ES-I3 (cell line): ENCODE measurements around the gene VAV1.
"Not testable (repeated sequence)": the region's sequence is repeated elsewhere in the genome, so short reads cannot be mapped to it uniquely, and the experiment has no call there.

ENCODE experiments used
- H3K36me3 ChIP-seq: 2 replicates; pipeline ENCODE4 v1.6.1; 2013; ENCODE audit warnings: mild to moderate bottlenecking, low read length, control low read depth, moderate library complexity; ENCODE audit not compliant: insufficient read depth
- H3K4me1 ChIP-seq: 2 replicates; pipeline ENCODE4 v1.6.1; 2013; ENCODE audit warnings: mild to moderate bottlenecking, control low read depth, low read length; ENCODE audit not compliant: insufficient read depth
- H3K9ac ChIP-seq: 2 replicates; pipeline ENCODE4 v1.6.1; 2013; ENCODE audit warnings: low read depth, mild to moderate bottlenecking, low read length, moderate library complexity
- H3K9me3 ChIP-seq: 2 replicates; pipeline ENCODE4 v1.6.1; 2013; ENCODE audit warnings: mild to moderate bottlenecking, low read length, moderate library complexity; ENCODE audit not compliant: control insufficient read depth, insufficient read depth

The VAV1 gene

GRCh38 chr19:6743066-6743465 is 29.4 kb upstream of the VAV1 start:
- Histone ChIP-seq H3K36me3 (peaks cover 26% of the 10 kb centered on the region), H3K9me3 (no peaks in the 10 kb centered on the region), H3K9ac (no peak overlapping the region), H3K4me1 (peaks cover 36% of the 10 kb centered on the region)

GRCh38 chr19:6743714-6744380 is 28.7 kb upstream of the VAV1 start:
- Histone ChIP-seq H3K4me1 (peaks cover 33% of the 10 kb centered on the region), H3K36me3 (peaks cover 32% of the 10 kb centered on the region), H3K9me3 (no peaks in the 10 kb centered on the region), H3K9ac (no peak overlapping the region)

- peaks cover 33% of the 10 kb centered on the region for H3K4me1 ChIP-seq
Measured at GRCh38 chr19:6744381-6745301, 27.9 kb upstream of the VAV1 start.

GRCh38 chr19:6745965-6746364 is 26.5 kb upstream of the VAV1 start:
- no peaks in the 10 kb centered on the region for H3K9me3 ChIP-seq
- H3K4me1 ChIP-seq: peaks cover 33% of the 10 kb centered on the region
- H3K36me3 ChIP-seq: peaks cover 37% of the 10 kb centered on the region
- H3K9ac ChIP-seq: no peak overlapping the region

More at GRCh38 chr19:6744381-6745301, 27.9 kb upstream of the VAV1 start:
- Histone ChIP-seq H3K9me3 (no peaks in the 10 kb centered on the region), H3K36me3 (peaks cover 37% of the 10 kb centered on the region), H3K9ac (no peak overlapping the region)

- peaks cover 24% of the 10 kb centered on the region; the same call in 1 of the 2 replicates for H3K4me1 ChIP-seq
- not testable (repeated sequence) for H3K9ac ChIP-seq, H3K9me3 ChIP-seq
- peaks cover 37% of the 10 kb centered on the region for H3K36me3 ChIP-seq
Measured at GRCh38 chr19:6748543-6748942, 24.0 kb upstream of the VAV1 start.

- H3K36me3 ChIP-seq: peaks cover 37% of the 10 kb centered on the region
Measured at GRCh38 chr19:6750062-6750461, 22.4 kb upstream of the VAV1 start.

GRCh38 chr19:6751189-6751588 is 21.3 kb upstream of the VAV1 start:
- Histone ChIP-seq H3K36me3 (peaks cover 28% of the 10 kb centered on the region), H3K4me1 (peaks cover 7% of the 10 kb centered on the region; the same call in 1 of the 2 replicates), H3K9me3 (no peaks in the 10 kb centered on the region), H3K9ac (no peak overlapping the region)

More at GRCh38 chr19:6750062-6750461, 22.4 kb upstream of the VAV1 start:
- Histone ChIP-seq H3K9me3 (no peaks in the 10 kb centered on the region), H3K4me1 (peaks cover 12% of the 10 kb centered on the region; the same call in 1 of the 2 replicates), H3K9ac (no peak overlapping the region)

GRCh38 chr19:6752256-6753177 is 20.0 kb upstream of the VAV1 start:
- Histone ChIP-seq H3K9me3 (no peaks in the 10 kb centered on the region), H3K36me3 (peaks cover 20% of the 10 kb centered on the region), H3K9ac (peak overlapping the region; percentile 63), H3K4me1 (peaks cover 7% of the 10 kb centered on the region; the same call in 1 of the 2 replicates)

GRCh38 chr19:6753178-6754031 is 19.1 kb upstream of the VAV1 start:
- peak overlapping the region; percentile 63 for H3K9ac ChIP-seq

GRCh38 chr19:6754136-6754535 is 18.4 kb upstream of the VAV1 start:
- Histone ChIP-seq H3K36me3 (peaks cover 10% of the 10 kb centered on the region), H3K4me1 (peaks cover 7% of the 10 kb centered on the region; the same call in 1 of the 2 replicates), H3K9me3 (no peaks in the 10 kb centered on the region), H3K9ac (no peak overlapping the region)

More at GRCh38 chr19:6753178-6754031, 19.1 kb upstream of the VAV1 start:
- Histone ChIP-seq H3K9me3 (no peaks in the 10 kb centered on the region), H3K36me3 (peaks cover 15% of the 10 kb centered on the region), H3K4me1 (peaks cover 7% of the 10 kb centered on the region; the same call in 1 of the 2 replicates)

GRCh38 chr19:6754653-6755463 is 17.6 kb upstream of the VAV1 start:
- peaks cover 7% of the 10 kb centered on the region; the same call in 1 of the 2 replicates for H3K4me1 ChIP-seq
- H3K9ac ChIP-seq: no peak overlapping the region
- H3K36me3 ChIP-seq: peaks cover 12% of the 10 kb centered on the region
- no peaks in the 10 kb centered on the region for H3K9me3 ChIP-seq

GRCh38 chr19:6760606-6761005 is 11.9 kb upstream of the VAV1 start:
- Histone ChIP-seq H3K36me3 (peaks cover 20% of the 10 kb centered on the region; the same call in 1 of the 2 replicates), H3K9me3 (no peaks in the 10 kb centered on the region), H3K9ac (no peak overlapping the region)

More at GRCh38 chr19:6760606-6761005, 11.9 kb upstream of the VAV1 start:
- 0 out of 2 replicates have a peak, but pooled peaks cover 3% of the 10 kb centered on the region for H3K4me1 ChIP-seq
